H1 (cell line): Measurements from ENCODE around the gene SLC17A5. TPM values are rescaled to one million over a fixed set of nuclear protein-coding genes. Genes with fewer than 3 reads are reported as not detected.

ENCODE experiments used
- CTCF ChIA-PET: fragments of 300-600 bp; sonication (Branson Sonifier 250); formaldehyde crosslinking; loops from one replicate; lab custom pipeline; 2021; ENCODE audit not compliant: partially characterized antibody; lab: Charles Lee
- POLR2A ChIA-PET: fragments of 300-600 bp; sonication (Branson Sonifier 250); formaldehyde crosslinking; loops from one replicate; lab custom pipeline; 2021; ENCODE audit warnings: inconsistent platforms; ENCODE audit not compliant: partially characterized antibody; lab: Charles Lee
- DNase-seq, 2 experiments: peaks; one replicate each; pipeline versions ENCODE4 v3.0.0 to v3.0.0-alpha.2; 2010 to 2022; ENCODE audit warnings: low spot score in 2 of 2, low read depth in 1 of 2, mixed read lengths in 1 of 2
- FAIRE-seq: peaks from 2 replicates; lab custom pipeline; 2011; peaks lifted over from hg19 to GRCh38; lab: Jason Lieb, UNC
- H2AFZ ChIP-seq: 2 replicates; pipeline ENCODE4 v1.8.1; 2012; ENCODE audit warnings: low read length, inconsistent platforms
- H2AK5ac ChIP-seq: 2 replicates; pipeline ENCODE4 v1.6.1; 2013; ENCODE audit warnings: low read depth, low read length
- H2BK120ac ChIP-seq: replicated peaks from 2 replicates; pipeline ENCODE3; 2013; ENCODE audit warnings: low read depth, low read length, inconsistent platforms
- H2BK12ac ChIP-seq: 2 replicates; pipeline ENCODE4 v1.6.1; 2013; ENCODE audit warnings: low read depth, low read length
- H2BK15ac ChIP-seq: 2 replicates; pipeline ENCODE4 v1.6.1; 2013; ENCODE audit warnings: low read length
- H2BK20ac ChIP-seq: 2 replicates; pipeline ENCODE4 v1.6.1; 2013; ENCODE audit warnings: low read length
- H2BK5ac ChIP-seq: 2 replicates; pipeline ENCODE4 v1.6.1; 2013; ENCODE audit warnings: low read depth, low read length
- H3K14ac ChIP-seq: 2 replicates; pipeline ENCODE4 v1.6.1; 2013; ENCODE audit warnings: inconsistent platforms; ENCODE audit not compliant: insufficient read length
- H3K18ac ChIP-seq: 2 replicates; pipeline ENCODE4 v1.6.1; 2013; ENCODE audit warnings: low read length; ENCODE audit errors: extremely low read depth
- H3K23ac ChIP-seq: 2 replicates; pipeline ENCODE4 v1.6.1; 2013; ENCODE audit warnings: inconsistent platforms; ENCODE audit not compliant: insufficient read length
- H3K23me2 ChIP-seq: 2 replicates; pipeline ENCODE4 v1.6.1; 2013; ENCODE audit warnings: low read depth, low read length
- H3K27ac ChIP-seq: 2 replicates; pipeline ENCODE4 v1.6.1; 2011; ENCODE audit warnings: low read depth, low read length, inconsistent platforms
- H3K27me3 ChIP-seq, 4 experiments: replicated peaks in 1 of 4; 1 replicate in 1 of 4; 2 replicates in 3 of 4; pipeline versions ENCODE4 v1.6.1 to v1.8.1; 2011 to 2013; ENCODE audit warnings: low read length in 3 of 4, mild to moderate bottlenecking in 3 of 4, inconsistent platforms in 2 of 4, mixed read lengths in 2 of 4, moderate library complexity in 1 of 4; ENCODE audit not compliant: control insufficient read depth in 3 of 4, insufficient read depth in 3 of 4; ENCODE audit errors: extremely low read depth in 1 of 4
- H3K36me3 ChIP-seq, 4 experiments: 2 replicates each; pipeline versions ENCODE4 v1.6.1 to v1.8.1; 2011 to 2013; ENCODE audit warnings: mild to moderate bottlenecking in 4 of 4, low read length in 3 of 4, moderate library complexity in 2 of 4, control low read depth in 1 of 4, inconsistent platforms in 1 of 4; ENCODE audit not compliant: insufficient read depth in 4 of 4, control insufficient read depth in 2 of 4
- H3K4ac ChIP-seq: replicated peaks from 2 replicates; pipeline ENCODE3; 2013; ENCODE audit warnings: low read length, low read depth, mixed read lengths, inconsistent platforms; ENCODE audit not compliant: insufficient read length
- H3K4me1 ChIP-seq, 4 experiments: replicated peaks in 1 of 4; 1 replicate in 1 of 4; 2 replicates in 3 of 4; pipeline versions ENCODE4 v1.6.1 to v1.8.1; 2011 to 2013; ENCODE audit warnings: low read length in 3 of 4, inconsistent platforms in 2 of 4, mixed read lengths in 1 of 4; ENCODE audit not compliant: insufficient read depth in 4 of 4, control insufficient read depth in 3 of 4
- H3K4me2 ChIP-seq, 2 experiments: 2 replicates each; pipeline versions ENCODE4 v1.6.1 to v1.8.1; 2011 to 2013; ENCODE audit warnings: low read depth in 2 of 2, low read length in 2 of 2, control low read depth in 1 of 2, inconsistent platforms in 1 of 2, mild to moderate bottlenecking in 1 of 2; ENCODE audit not compliant: insufficient read depth in 1 of 2
- H3K4me3 ChIP-seq, 4 experiments: fragments of 200-600, 300-600 bp in 1 of 4; sonication (generic), shearing (Covaris generic), sonication (Bioruptor Twin) in 1 of 4; 2 replicates each; pipeline versions ENCODE4 v1.5.1 to v1.8.1; 2011 to 2016; ENCODE audit warnings: low read length in 4 of 4, low read depth in 3 of 4, control low read depth in 2 of 4, inconsistent platforms in 2 of 4, mild to moderate bottlenecking in 2 of 4, mixed read lengths in 1 of 4, moderate library complexity in 1 of 4; ENCODE audit not compliant: insufficient read depth in 2 of 4; ENCODE audit errors: extremely low read depth in 1 of 4
- H3K56ac ChIP-seq: replicated peaks from 2 replicates; pipeline ENCODE3; 2013; ENCODE audit warnings: low read depth, mild to moderate bottlenecking, mixed read lengths, low read length, inconsistent platforms; ENCODE audit not compliant: insufficient read length
- H3K79me1 ChIP-seq: 2 replicates; pipeline ENCODE4 v1.6.1; 2013; ENCODE audit warnings: low read depth, low read length, control low read depth
- H3K79me2 ChIP-seq, 2 experiments: 2 replicates each; pipeline versions ENCODE4 v1.6.1 to v1.8.1; 2012 to 2013; ENCODE audit warnings: low read length in 2 of 2, mild to moderate bottlenecking in 2 of 2, inconsistent platforms in 1 of 2; ENCODE audit not compliant: insufficient read depth in 2 of 2, control insufficient read depth in 1 of 2
- H3K9ac ChIP-seq, 4 experiments: replicated peaks in 1 of 4; 1 replicate in 1 of 4; 2 replicates in 3 of 4; pipeline versions ENCODE4 v1.6.1 to v1.8.1; 2011 to 2013; ENCODE audit warnings: low read depth in 3 of 4, low read length in 3 of 4, control low read depth in 2 of 4, mild to moderate bottlenecking in 2 of 4, moderate library complexity in 2 of 4, inconsistent platforms in 1 of 4; ENCODE audit errors: extremely low read depth in 1 of 4
- H3K9me3 ChIP-seq, 2 experiments: 2 replicates each; pipeline versions ENCODE4 v1.6.1 to v1.8.1; 2012 to 2013; ENCODE audit warnings: mild to moderate bottlenecking in 2 of 2, moderate library complexity in 2 of 2, control low read depth in 1 of 2, inconsistent platforms in 1 of 2, low read depth in 1 of 2, low read length in 1 of 2, mixed read lengths in 1 of 2; ENCODE audit not compliant: insufficient read depth in 2 of 2
- H4K20me1 ChIP-seq, 2 experiments: replicated peaks in 1 of 2; 2 replicates each; pipeline versions ENCODE3 to v1.8.1; 2011 to 2013; ENCODE audit warnings: inconsistent platforms in 2 of 2, low read length in 2 of 2, mild to moderate bottlenecking in 1 of 2; ENCODE audit not compliant: insufficient read depth in 2 of 2, control insufficient read depth in 1 of 2
- H4K5ac ChIP-seq: 2 replicates; pipeline ENCODE4 v1.6.1; 2013; ENCODE audit warnings: low read length, low read depth, mixed read lengths, inconsistent platforms; ENCODE audit not compliant: insufficient read length
- H4K8ac ChIP-seq: 2 replicates; pipeline ENCODE4 v1.8.0; 2013; ENCODE audit warnings: mild to moderate bottlenecking, moderate library complexity, low read length, inconsistent platforms; ENCODE audit not compliant: insufficient read depth; ENCODE audit errors: extremely low read depth
- H4K91ac ChIP-seq: replicated peaks from 2 replicates; pipeline ENCODE3; 2013; ENCODE audit warnings: low read length, mixed read lengths, inconsistent platforms; ENCODE audit not compliant: insufficient read length
- SP1 ChIP-seq: IDR thresholded peaks from 2 replicates; pipeline ENCODE4 v1.6.1; 2011; ENCODE audit warnings: low read depth, low read length
- SP4 ChIP-seq: IDR thresholded peaks from 2 replicates; pipeline ENCODE4 v1.6.1; 2012; ENCODE audit warnings: low read length, inconsistent platforms
- SRF ChIP-seq: IDR thresholded peaks from 2 replicates; pipeline ENCODE4 v1.6.1; 2011; ENCODE audit warnings: mild to moderate bottlenecking, low read depth, low read length, moderate library complexity
- TAF7 ChIP-seq: optimal IDR thresholded peaks from 2 replicates; pipeline ENCODE3; 2011; ENCODE audit warnings: low read depth, mild to moderate bottlenecking, inconsistent platforms, low read length, moderate library complexity, borderline replicate concordance
- TBP ChIP-seq: IDR thresholded peaks from 2 replicates; pipeline ENCODE4 v1.6.1; 2011; ENCODE audit warnings: low read depth, low read length, improper control_type of control experiment
- TCF12 ChIP-seq: IDR thresholded peaks from 2 replicates; pipeline ENCODE4 v1.6.1; 2011; ENCODE audit warnings: low read depth, mild to moderate bottlenecking, low read length
- WGBS, 2 experiments: shearing (Covaris generic) in 1 of 2; methylation state at CpG; one replicate each; pipeline versions ENCODE4 v1.1.6 to v1.1.7; 2013 to 2015; ENCODE audit warnings: low lambda C conversion rate in 2 of 2, mixed read lengths in 2 of 2, inconsistent platforms in 1 of 2, low coverage in 1 of 2, missing lambda C conversion rate in 1 of 2; ENCODE audit not compliant: insufficient replicate concordance in 2 of 2, insufficient coverage in 1 of 2, insufficient read length in 1 of 2; ENCODE audit errors: extremely low coverage in 1 of 2, missing lambda C conversion rate in 1 of 2; 5-methylcytosine and 5-hydroxymethylcytosine counted together
- polyA plus RNA-seq, 7 experiments: library from polyadenylated mRNA; depleted of rRNA in 3 of 7; stranded (reverse) in 5 of 7; unstranded in 2 of 7; fragments of >200 nt in 5 of 7; fragments of 200-250 nt in 2 of 7; gene quantifications; 1 replicate in 5 of 7; 2 replicates in 1 of 7; 4 replicates in 1 of 7; pipeline versions ENCODE4 v1.2.1 to v1.2.3, GENCODE V29; 2011 to 2013; ENCODE audit warnings: missing spikeins in 2 of 7, mixed read lengths in 2 of 7
- total RNA-seq: library from RNA; stranded (reverse); fragmentation: NEBNext Ultra II Directional; extraction: Animal tissue kit (Norgen Biotek cat#: 25700); gene quantifications from 2 replicates; pipeline ENCODE4 v1.2.1, GENCODE V29; 2021

Gene SLC17A5
- total and polyA plus RNA-seq, 2 of the 8 experiments (the other 6 are each of a cell fraction or from before 2014, with no cell fraction given): 11.0 to 11.9 TPM

- FAIRE-seq: no peak
- H3K4me3 ChIP-seq: no peak overlapping the region
- no peak overlapping the region for H3K9ac ChIP-seq
- no peak overlapping the region for H3K18ac ChIP-seq
- H2BK120ac ChIP-seq: no peak overlapping the region
- H2BK15ac ChIP-seq: no peak overlapping the region
- CTCF ChIA-PET: interaction anchor here (0.6 to 4.2 kb wide), 4 partner anchors 13 to 35 kb away, joined by 3 to 23 read pairs (median 4); no protein-coding TSS in a partner anchor
- no peak overlapping the region for H4K91ac ChIP-seq
- no peaks in the 10 kb centered on the region for H3K27me3 ChIP-seq
- H3K23me2 ChIP-seq: no peaks in the 10 kb centered on the region
- WGBS, 2 experiments: 86% methylated on average over 8 of the region's 8 CpGs; no CpG with 5 or more reads in 1 of the 2 experiments
- no peaks in the 10 kb centered on the region for H3K36me3 ChIP-seq
- no peak overlapping the region for H2AK5ac ChIP-seq
- no peak for DNase-seq
- no peaks in the 10 kb centered on the region for H4K20me1 ChIP-seq
- H3K27ac ChIP-seq: no peak overlapping the region
- no peak overlapping the region for H2AFZ ChIP-seq
- H4K5ac ChIP-seq: no peak overlapping the region
- no peak overlapping the region for H2BK20ac ChIP-seq
- no peaks in the 10 kb centered on the region for H3K79me1 ChIP-seq
- no peak overlapping the region for H2BK5ac ChIP-seq
- no peaks in the 10 kb centered on the region for H3K9me3 ChIP-seq
- H3K23ac ChIP-seq: no peak overlapping the region
- no peak overlapping the region for H3K56ac ChIP-seq
- H2BK12ac ChIP-seq: no peak overlapping the region
- TF ChIP-seq TBP: no peak
- no peak for TF ChIP-seq TCF12
- no peak for TF ChIP-seq SP1
- no peak for TF ChIP-seq TAF7
- no peak for TF ChIP-seq SRF
- TF ChIP-seq SP4: no peak
- no peak overlapping the region for H4K8ac ChIP-seq
- H3K4me1 ChIP-seq: peaks cover 0 to 7% (median 4%) of the 10 kb centered on the region in 4 experiments; a peak in 5 of 7 replicates
- H3K4ac ChIP-seq: no peak overlapping the region
- POLR2A ChIA-PET: interaction anchor here (0.9 to 45.0 kb wide), 4 partner anchors 12 to 38 kb away, joined by 3 to 1482 read pairs (median 3); partner anchors contain the start of gene EEF1A1
- no peaks in the 10 kb centered on the region for H3K79me2 ChIP-seq
- no peak overlapping the region for H3K4me2 ChIP-seq
- no peak overlapping the region for H3K14ac ChIP-seq
Observed at GRCh38 chr6:73560182-73560732, 93.5 kb downstream of the SLC17A5 start.
